Measurements from ENCODE around the gene FBN3. TPM values are rescaled to one million over a fixed set of nuclear protein-coding genes. Genes with fewer than 3 reads are reported as not detected.

The FBN3 gene
- total and polyA plus RNA-seq, 5 donors, result not detected

- 72% methylated on average over 13 of the region's 13 CpGs for WGBS
- Histone ChIP-seq H3K27me3 (ENCODE audit: control insufficient read depth, insufficient read depth) (no peaks in the 10 kb centered on the region), H3K4me3 (ENCODE audit: low read length) (no peak overlapping the region), H3K4me1 (ENCODE audit: control insufficient read depth, insufficient read depth, low read length) (no peaks in the 10 kb centered on the region), H3K27ac (ENCODE audit: low read length) (no peak overlapping the region), H3K9me3 (ENCODE audit: control insufficient read depth, low read length) (peaks cover 5% of the 10 kb centered on the region)
- no peak for DNase-seq
- no peak for ATAC-seq
- intact Hi-C loops (cut with DNase I), result no loop called here
Observed at GRCh38 chr19:8069096-8069973, 80.1 kb downstream of the FBN3 start.

GRCh38 chr19:8065875-8066261 lies 83.5 kb downstream of the FBN3 start:
- Histone ChIP-seq H3K4me3 (ENCODE audit: low read length) (no peak overlapping the region), H3K4me1 (ENCODE audit: control insufficient read depth, insufficient read depth, low read length) (no peaks in the 10 kb centered on the region), H3K9me3 (ENCODE audit: control insufficient read depth, low read length) (peaks cover 5% of the 10 kb centered on the region), H3K27ac (ENCODE audit: low read length) (no peak overlapping the region), H3K27me3 (ENCODE audit: control insufficient read depth, insufficient read depth) (no peaks in the 10 kb centered on the region)
- ATAC-seq (no peak), DNase-seq (no peak)
- 92% methylated on average over 20 of the region's 20 CpGs for whole genome bisulfite sequencing
- intact Hi-C loops (cut with DNase I), result no loop called here

GRCh38 chr19:8064911-8065874 lies 84.2 kb downstream of the FBN3 start:
- 79% methylated on average over 24 of the region's 24 CpGs for WGBS
- DNase-seq (no peak), ATAC-seq (no peak)
- peaks cover 5% of the 10 kb centered on the region for H3K9me3 ChIP-seq (ENCODE audit: control insufficient read depth, low read length)
- intact Hi-C loops (cut with DNase I), result no loop called here
- no peaks in the 10 kb centered on the region for H3K27me3 ChIP-seq (ENCODE audit: control insufficient read depth, insufficient read depth)
- H3K4me3 ChIP-seq (ENCODE audit: low read length), result no peak overlapping the region
- H3K27ac ChIP-seq (ENCODE audit: low read length), result no peak overlapping the region
- H3K4me1 ChIP-seq (ENCODE audit: control insufficient read depth, insufficient read depth, low read length), result no peaks in the 10 kb centered on the region

GRCh38 chr19:8057545-8058270 lies 91.7 kb downstream of the FBN3 start:
- intact Hi-C loops (cut with DNase I), result no loop called here
- no peak overlapping the region for H3K27ac ChIP-seq (ENCODE audit: low read length)
- ATAC-seq (no peak), DNase-seq (no peak)
- no peaks in the 10 kb centered on the region for H3K9me3 ChIP-seq (ENCODE audit: control insufficient read depth, low read length)
- WGBS, result 75% methylated on average over 7 of the region's 7 CpGs
- H3K4me1 ChIP-seq (ENCODE audit: control insufficient read depth, insufficient read depth, low read length), result no peaks in the 10 kb centered on the region
- no peak overlapping the region for H3K4me3 ChIP-seq (ENCODE audit: low read length)
- H3K27me3 ChIP-seq (ENCODE audit: control insufficient read depth, insufficient read depth), result no peaks in the 10 kb centered on the region

- Histone ChIP-seq H3K27me3 (ENCODE audit: control insufficient read depth, insufficient read depth) (no peaks in the 10 kb centered on the region), H3K9me3 (ENCODE audit: control insufficient read depth, low read length) (no peaks in the 10 kb centered on the region), H3K4me1 (ENCODE audit: control insufficient read depth, insufficient read depth, low read length) (no peaks in the 10 kb centered on the region), H3K27ac (ENCODE audit: low read length) (no peak overlapping the region), H3K4me3 (ENCODE audit: low read length) (no peak overlapping the region)
- DNase-seq (no peak), ATAC-seq (no peak)
- intact Hi-C loops (cut with DNase I), result no loop called here
- WGBS, result 90% methylated on average over 4 of the region's 4 CpGs
Observed at GRCh38 chr19:8056533-8056932, 92.9 kb downstream of the FBN3 start.

GRCh38 chr19:8054169-8054568 lies 95.2 kb downstream of the FBN3 start:
- 55% methylated on average over 9 of the region's 9 CpGs for WGBS
- DNase-seq (no peak), ATAC-seq (no peak)
- H3K4me1 ChIP-seq (ENCODE audit: control insufficient read depth, insufficient read depth, low read length), result no peaks in the 10 kb centered on the region
- intact Hi-C loops (cut with DNase I), result no loop called here
- H3K9me3 ChIP-seq (ENCODE audit: control insufficient read depth, low read length), result no peaks in the 10 kb centered on the region
- no peak overlapping the region for H3K27ac ChIP-seq (ENCODE audit: low read length)
- H3K4me3 ChIP-seq (ENCODE audit: low read length), result no peak overlapping the region
- H3K27me3 ChIP-seq (ENCODE audit: control insufficient read depth, insufficient read depth), result no peaks in the 10 kb centered on the region

- Histone ChIP-seq H3K4me3 (ENCODE audit: low read length) (no peak within 1 kb of the TSS), H3K9me3 (ENCODE audit: control insufficient read depth, low read length) (no peaks in the 10 kb centered on the region), H3K27ac (ENCODE audit: low read length) (no peak within 1 kb of the TSS), H3K27me3 (ENCODE audit: control insufficient read depth, insufficient read depth) (no peaks in the 10 kb centered on the region), H3K4me1 (ENCODE audit: control insufficient read depth, insufficient read depth, low read length) (no peaks in the 10 kb centered on the region)
- 68% methylated on average over 7 of the region's 7 CpGs for WGBS
- DNase-seq (no peak), ATAC-seq (no peak)
- intact Hi-C loops (cut with DNase I), result no loop called here
Observed at GRCh38 chr19:8052464-8052859, 96.9 kb downstream of the FBN3 start, which contains the start of gene CCL25. Gene CCL25, plus strand, starts transcription at chr19:8052760. Its CDS starts 290 bp downstream, at chr19:8053050.

GRCh38 chr19:8050274-8051096 lies 98.9 kb downstream of the FBN3 start:
- intact Hi-C loops (cut with DNase I), result no loop called here
- peak; percentile 91 to 97 for ATAC-seq
- Histone ChIP-seq H3K4me1 (ENCODE audit: control insufficient read depth, insufficient read depth, low read length) (no peaks in the 10 kb centered on the region), H3K9me3 (ENCODE audit: control insufficient read depth, low read length) (no peaks in the 10 kb centered on the region), H3K4me3 (ENCODE audit: low read length) (peak overlapping the region; percentile 3), H3K27me3 (ENCODE audit: control insufficient read depth, insufficient read depth) (no peaks in the 10 kb centered on the region), H3K27ac (ENCODE audit: low read length) (no peak overlapping the region)
- 7% methylated on average over 49 of the region's 49 CpGs for WGBS
- peak; percentile 88 to 94 (median 93) for DNase-seq

GRCh38 chr19:8046569-8047165 lies 102.7 kb downstream of the FBN3 start:
- WGBS, result 67% methylated on average over 3 of the region's 3 CpGs
- Histone ChIP-seq H3K27ac (ENCODE audit: low read length) (no peak overlapping the region), H3K4me3 (ENCODE audit: low read length) (no peak overlapping the region), H3K4me1 (ENCODE audit: control insufficient read depth, insufficient read depth, low read length) (no peaks in the 10 kb centered on the region), H3K9me3 (ENCODE audit: control insufficient read depth, low read length) (no peaks in the 10 kb centered on the region), H3K27me3 (ENCODE audit: control insufficient read depth, insufficient read depth) (no peaks in the 10 kb centered on the region)
- DNase-seq (no peak), ATAC-seq (no peak)
- intact Hi-C loops (cut with DNase I), result no loop called here
